GM21367 (cell line): ENCODE results near the gene RUVBL2.

Experiments
- ATAC-seq: cut with Tn5 transposase; IDR thresholded peaks from one replicate; pipeline ENCODE4 v1.9.1; 2021; ENCODE audit not compliant: unreplicated experiment

RUVBL2 gene

DNA sequence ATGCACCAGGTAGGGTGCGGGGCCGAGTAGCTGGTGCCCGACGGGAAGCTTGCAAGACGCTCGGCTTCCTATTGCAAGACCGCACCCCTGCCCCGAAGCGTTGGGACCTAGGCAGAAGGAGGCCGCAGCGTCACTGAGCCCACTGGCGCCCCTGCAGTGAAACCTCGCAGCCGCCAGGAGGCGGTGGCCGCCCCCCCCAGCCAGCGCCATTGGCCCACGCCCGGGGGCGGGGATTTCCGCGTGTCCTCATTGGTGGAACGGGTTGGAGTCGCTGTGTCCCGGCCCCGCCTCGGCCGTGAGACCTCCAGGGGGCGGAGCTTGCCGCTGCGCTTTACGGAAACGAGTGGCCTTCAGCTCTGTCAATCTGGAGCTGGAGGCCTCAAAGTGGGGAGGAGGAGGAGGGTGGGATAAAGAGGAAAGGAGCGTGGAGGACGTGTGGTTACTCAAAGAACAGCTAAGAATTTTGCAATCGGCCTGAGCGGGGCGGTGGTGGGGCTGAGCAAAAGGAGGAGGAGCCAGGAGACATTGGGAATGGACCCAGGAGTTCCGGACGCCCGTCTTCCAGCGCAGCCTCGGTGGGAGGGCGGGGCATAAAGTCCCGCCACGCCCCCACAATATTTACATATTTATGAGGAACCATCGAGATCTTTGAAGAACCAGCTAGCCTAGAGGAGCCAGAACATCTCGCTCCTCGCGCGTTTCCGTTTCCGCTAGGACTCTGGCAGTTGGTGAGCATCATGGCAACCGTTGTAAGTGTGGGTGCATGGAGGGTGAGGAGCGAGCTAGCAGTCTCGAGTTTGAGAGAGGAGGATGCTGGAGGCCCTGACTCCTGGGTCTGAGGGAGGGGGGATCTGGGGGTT lies at the start of gene RUVBL2, which contains the start of gene GYS1:
Gene RUVBL2 (plus strand): TSS at position 713 of the 860 bp plus-strand sequence. CDS start 25 bp downstream, at position 738.
Gene GYS1 (minus strand): TSS at position 135 of the 860 bp plus-strand sequence. CDS start 197 bp downstream, outside the sequence.
- peak; percentile 71 for ATAC-seq

- no peak for ATAC-seq
Observed at GRCh38 chr19:48945415-48945814, 48.3 kb upstream of the RUVBL2 start.

GRCh38 chr19:48945817-48946216 lies 47.9 kb upstream of the RUVBL2 start:
- ATAC-seq: no peak

- no peak for ATAC-seq
Observed at GRCh38 chr19:48946463-48947257, 47.0 kb upstream of the RUVBL2 start.

- no peak for ATAC-seq
Observed at GRCh38 chr19:48947258-48947542, 46.5 kb upstream of the RUVBL2 start.

DNA sequence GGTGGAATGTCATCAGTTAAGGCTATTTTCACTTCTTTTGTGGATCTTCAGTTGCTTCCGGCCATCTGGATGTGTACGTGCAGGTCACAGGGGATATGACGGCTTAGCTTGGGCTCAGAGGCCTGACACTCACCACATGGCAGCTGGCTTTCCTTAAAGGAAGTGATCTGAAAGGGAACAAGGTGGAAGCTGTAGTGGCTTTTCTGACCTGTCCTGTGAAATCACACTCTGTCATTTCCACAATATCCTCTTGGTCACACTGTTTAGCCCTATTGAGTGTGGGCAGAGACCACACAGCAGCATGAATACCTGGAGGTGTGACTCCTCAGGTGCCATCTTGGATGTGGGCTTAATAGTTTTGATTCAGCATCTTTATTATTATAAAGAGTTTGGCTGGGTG lies 43.5 kb upstream of the RUVBL2 start:
- no peak for ATAC-seq

DNA sequence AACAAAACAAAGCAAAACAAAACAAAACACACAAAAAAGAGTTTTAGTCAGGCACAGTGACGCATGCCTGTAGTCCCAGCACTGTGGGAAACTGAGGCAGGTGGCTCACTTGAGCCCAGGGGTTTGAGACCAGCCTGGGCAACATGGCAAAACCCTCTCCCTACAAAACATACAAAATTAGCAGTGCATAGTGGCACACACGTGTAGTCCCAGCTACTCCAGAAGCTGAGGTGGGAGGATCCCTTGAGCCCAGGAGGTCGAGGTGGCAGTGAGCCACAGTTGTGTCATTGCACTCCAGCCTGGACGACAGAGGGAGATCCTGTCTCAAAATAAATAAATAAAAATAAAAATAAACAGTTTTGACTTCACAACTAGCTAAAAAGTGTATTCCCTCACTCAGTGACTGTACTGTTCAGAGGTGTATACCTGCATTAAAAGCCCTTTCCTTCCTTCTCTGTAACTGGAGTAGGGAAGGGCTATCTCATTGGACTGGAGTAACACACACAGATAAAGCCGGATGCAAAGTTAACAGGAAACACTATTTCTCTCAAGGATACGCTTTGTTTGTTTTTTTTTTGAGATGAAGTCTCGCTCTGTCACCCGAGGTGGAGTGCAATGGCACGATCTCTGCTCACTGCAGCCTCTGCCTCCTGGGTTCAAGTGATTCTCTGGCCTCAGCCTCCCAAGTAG lies 42.7 kb upstream of the RUVBL2 start:
- no peak for ATAC-seq

GRCh38 chr19:48953141-48953540 lies 40.5 kb upstream of the RUVBL2 start:
- no peak for ATAC-seq

- ATAC-seq: no peak
Observed at GRCh38 chr19:48953990-48954594, 39.6 kb upstream of the RUVBL2 start.

- ATAC-seq: peak; percentile 76
Observed at GRCh38 chr19:48954595-48955307, 38.9 kb upstream of the RUVBL2 start, which contains the start of gene BAX. Gene BAX, plus strand, starts transcription at chr19:48954875. Its CDS starts 54 bp downstream, at chr19:48954929.

DNA sequence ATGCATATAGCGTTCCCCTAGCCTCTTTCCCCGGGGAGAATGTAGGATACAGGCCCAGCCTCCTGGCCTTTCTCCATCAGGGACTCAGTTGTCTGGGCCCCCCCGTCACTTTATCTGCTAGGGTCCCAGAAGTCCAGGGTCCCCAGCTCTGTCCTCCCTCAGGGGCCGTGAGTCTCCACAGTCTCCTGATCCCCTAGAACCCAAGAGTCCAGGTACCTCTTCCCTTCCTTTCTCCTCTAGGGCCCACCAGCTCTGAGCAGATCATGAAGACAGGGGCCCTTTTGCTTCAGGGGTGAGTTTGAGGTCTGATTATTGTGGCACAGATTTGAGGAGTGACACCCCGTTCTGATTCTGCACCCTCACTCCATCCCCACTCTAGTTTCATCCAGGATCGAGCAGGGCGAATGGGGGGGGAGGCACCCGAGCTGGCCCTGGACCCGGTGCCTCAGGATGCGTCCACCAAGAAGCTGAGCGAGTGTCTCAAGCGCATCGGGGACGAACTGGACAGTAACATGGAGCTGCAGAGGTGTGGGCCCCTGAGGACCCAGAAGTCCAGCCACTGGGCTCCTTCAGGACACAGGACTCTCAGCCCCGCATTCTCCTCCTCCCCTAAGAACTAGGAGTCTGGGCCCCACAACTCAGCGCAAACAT lies 38.3 kb upstream of the RUVBL2 start:
- no peak for ATAC-seq

- no peak for ATAC-seq
Observed at GRCh38 chr19:48958006-48958405, 35.7 kb upstream of the RUVBL2 start.

DNA sequence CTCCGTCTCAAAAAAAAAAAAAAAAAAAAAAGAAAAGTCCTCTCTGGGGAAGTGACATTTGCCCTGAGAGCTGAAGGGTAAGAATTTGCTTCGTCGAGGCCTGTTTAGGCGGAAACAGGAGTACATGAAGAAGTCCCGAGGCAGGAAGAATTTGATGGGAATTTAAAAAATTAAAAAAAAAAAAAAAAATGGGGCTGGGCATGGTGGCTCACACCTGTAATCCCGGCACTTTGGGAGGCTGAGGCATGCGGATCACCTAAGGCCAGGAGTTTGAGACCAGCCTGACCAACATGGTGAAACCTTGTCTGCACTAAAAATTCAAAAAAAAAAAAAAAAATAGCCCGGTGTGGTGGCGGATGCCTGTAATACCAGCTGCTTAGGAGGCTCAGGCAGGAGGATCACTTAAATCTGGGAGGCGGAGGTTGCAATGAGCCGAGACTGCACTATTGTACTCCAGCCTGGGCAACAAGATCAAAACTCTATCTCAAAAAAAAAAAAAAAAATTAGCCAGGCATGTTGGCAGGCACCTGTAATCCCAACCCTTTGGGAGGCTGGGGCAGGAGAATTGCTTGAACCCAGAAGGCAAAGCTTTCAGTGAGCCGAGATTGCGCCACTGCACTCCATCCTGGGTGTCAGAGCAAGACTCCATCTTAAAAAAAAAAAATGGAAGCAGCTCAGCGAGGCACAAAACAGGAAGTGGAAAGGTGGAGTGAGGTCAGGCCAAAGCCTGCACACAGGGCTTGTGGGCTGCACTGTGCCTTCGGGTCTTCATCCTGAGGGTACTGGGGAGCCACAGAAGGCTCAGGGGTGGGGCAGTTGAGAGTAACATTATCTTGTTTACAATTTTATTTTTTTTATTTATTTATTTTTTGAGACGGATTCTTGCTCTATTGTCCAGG lies 34.1 kb upstream of the RUVBL2 start:
- no peak for ATAC-seq

GRCh38 chr19:48961051-48961649 lies 32.5 kb upstream of the RUVBL2 start:
- no peak for ATAC-seq

DNA sequence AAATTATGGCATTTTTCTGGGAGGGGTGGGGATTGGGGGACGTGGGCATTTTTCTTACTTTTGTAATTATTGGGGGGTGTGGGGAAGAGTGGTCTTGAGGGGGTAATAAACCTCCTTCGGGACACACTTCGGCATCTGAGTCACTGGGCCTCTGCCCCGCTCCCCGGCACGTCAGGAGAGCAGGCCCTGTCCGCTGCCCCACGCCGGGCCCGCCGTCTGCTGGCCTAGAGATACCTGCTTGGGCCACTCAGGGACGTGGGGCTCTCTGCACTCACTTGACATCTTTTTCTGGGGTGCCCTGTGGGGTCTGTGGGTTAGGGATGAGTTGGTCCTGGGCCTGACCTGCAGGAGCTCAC lies 32.0 kb upstream of the RUVBL2 start:
- ATAC-seq: no peak

DNA sequence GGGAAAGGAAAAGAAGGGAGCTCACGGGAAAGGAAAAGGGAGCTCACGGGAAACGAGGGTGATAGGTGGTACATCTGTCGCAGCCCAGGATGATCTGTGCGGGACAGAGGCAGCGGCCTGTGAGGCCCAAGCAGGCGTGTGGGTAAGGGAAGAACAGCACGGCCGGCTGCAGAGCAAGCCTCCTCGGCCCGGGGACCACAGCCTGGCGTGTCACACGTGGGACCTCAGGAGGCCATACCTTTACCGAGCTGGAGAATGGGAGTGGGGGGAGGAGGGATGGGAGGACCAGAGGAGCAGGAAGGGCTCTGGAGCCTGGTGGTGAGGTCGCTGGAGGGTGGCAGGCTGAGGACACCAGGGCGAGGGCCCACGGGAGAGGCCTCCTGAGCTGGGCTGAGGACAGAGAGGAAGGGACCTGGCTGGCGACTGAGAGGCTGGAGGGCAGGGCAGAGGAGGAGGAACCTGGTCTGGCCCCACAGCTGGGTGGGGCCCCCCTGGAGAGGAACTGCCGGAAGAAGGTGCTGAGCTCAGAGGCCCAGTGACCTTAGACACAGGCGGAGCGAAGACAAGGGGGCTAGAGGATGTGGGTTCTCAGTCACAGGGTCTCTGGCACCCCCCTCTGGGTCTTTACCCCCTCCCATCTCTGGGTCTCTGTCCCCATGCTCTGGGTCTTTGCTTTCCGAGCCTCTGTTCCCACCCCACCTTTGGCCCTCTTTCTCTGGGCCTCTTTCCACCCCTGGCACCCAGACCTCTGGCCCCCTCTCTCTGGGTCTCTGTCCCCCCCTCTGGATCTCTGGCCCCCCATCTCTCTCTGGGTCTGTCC lies 31.4 kb upstream of the RUVBL2 start:
- peak; percentile 27 for ATAC-seq

GRCh38 chr19:48962849-48963165 lies 30.9 kb upstream of the RUVBL2 start:
- ATAC-seq: no peak
